GM19455 (cell line): ENCODE results near the gene PCNP.
"Not testable (repeated sequence)": the region's sequence is repeated elsewhere in the genome, so short reads cannot be mapped to it uniquely, and the experiment has no call there.

Experiments used
- ATAC-seq: cut with Tn5 transposase; IDR thresholded peaks from one replicate; pipeline ENCODE4 v1.9.1; 2021; ENCODE audit not compliant: unreplicated experiment

PCNP gene

GRCh38 chr3:101573449-101574387 lies at the start of gene PCNP:
TSS of gene PCNP (plus strand) at chr3:101574180. CDS start at chr3:101574216, 36 bp downstream.
- peak; percentile 86 for ATAC-seq

GRCh38 chr3:101527441-101527840 lies 46.5 kb upstream of the PCNP start:
- no peak for ATAC-seq

- no peak for ATAC-seq
Measured at GRCh38 chr3:101527906-101528305, 46.1 kb upstream of the PCNP start.

GRCh38 chr3:101529816-101530685 lies 43.9 kb upstream of the PCNP start:
- no peak for ATAC-seq

GRCh38 chr3:101530686-101531047 lies 43.3 kb upstream of the PCNP start:
- no peak for ATAC-seq

GRCh38 chr3:101531473-101532086 lies 42.4 kb upstream of the PCNP start:
- no peak for ATAC-seq

- ATAC-seq, result no peak
Measured at GRCh38 chr3:101532783-101533602, 41.0 kb upstream of the PCNP start.

- ATAC-seq, result no peak
Measured at GRCh38 chr3:101533603-101533968, 40.4 kb upstream of the PCNP start.

GRCh38 chr3:101535221-101535620 lies 38.8 kb upstream of the PCNP start:
- ATAC-seq, result no peak

GRCh38 chr3:101536266-101536665 lies 37.7 kb upstream of the PCNP start:
- ATAC-seq, result no peak

- ATAC-seq, result not testable (repeated sequence)
Measured at GRCh38 chr3:101536955-101537354, 37.0 kb upstream of the PCNP start.

GRCh38 chr3:101542957-101543356 lies 31.0 kb upstream of the PCNP start:
- ATAC-seq, result no peak

GRCh38 chr3:101544161-101544850 lies 29.7 kb upstream of the PCNP start:
- no peak for ATAC-seq

GRCh38 chr3:101548527-101549105 lies 25.4 kb upstream of the PCNP start:
- no peak for ATAC-seq

- no peak for ATAC-seq
Measured at GRCh38 chr3:101549473-101549872, 24.5 kb upstream of the PCNP start.

- ATAC-seq, result not testable (repeated sequence)
Measured at GRCh38 chr3:101551359-101552081, 22.5 kb upstream of the PCNP start.

- ATAC-seq, result not testable (repeated sequence)
Measured at GRCh38 chr3:101553381-101553780, 20.6 kb upstream of the PCNP start.

GRCh38 chr3:101556064-101556463 lies 17.9 kb upstream of the PCNP start:
- no peak for ATAC-seq
